ENCODE data around the gene ZNF469. TPM values are rescaled to one million over a fixed set of nuclear protein-coding genes. Genes with fewer than 3 reads are reported as not detected.

The ZNF469 gene
- total RNA-seq, 1 donor from 2014 or later = 4.2 TPM

- no peaks in the 10 kb centered on the region for H3K36me3 Mint-ChIP-seq (ENCODE audit: low read depth)
- DNase-seq (no peak), ATAC-seq (ENCODE audit: low read depth) (no peak)
- H3K27me3 Mint-ChIP-seq = no peaks in the 10 kb centered on the region
- intact Hi-C loops (cut with micrococcal nuclease) = no loop called here
- POLR2A ChIA-PET = interaction anchor here (0.5 kb wide), 1 partner anchor 116 kb away, joined by 3 read pairs; no protein-coding TSS in a partner anchor
- no peaks in the 10 kb centered on the region for H3K9me3 Mint-ChIP-seq
- CTCF ChIA-PET = no interaction called here
- peak overlapping the region; percentile 19 for H3K4me3 Mint-ChIP-seq
- no peak for TF ChIP-seq CTCF (IDR thresholded peaks at IDR 0.05)
- H3K27ac Mint-ChIP-seq = no peak overlapping the region
- H3K4me1 Mint-ChIP-seq = peaks cover 11% of the 10 kb centered on the region
Observed at GRCh38 chr16:88428616-88429386, 46.0 kb downstream of the ZNF469 start.

DNA sequence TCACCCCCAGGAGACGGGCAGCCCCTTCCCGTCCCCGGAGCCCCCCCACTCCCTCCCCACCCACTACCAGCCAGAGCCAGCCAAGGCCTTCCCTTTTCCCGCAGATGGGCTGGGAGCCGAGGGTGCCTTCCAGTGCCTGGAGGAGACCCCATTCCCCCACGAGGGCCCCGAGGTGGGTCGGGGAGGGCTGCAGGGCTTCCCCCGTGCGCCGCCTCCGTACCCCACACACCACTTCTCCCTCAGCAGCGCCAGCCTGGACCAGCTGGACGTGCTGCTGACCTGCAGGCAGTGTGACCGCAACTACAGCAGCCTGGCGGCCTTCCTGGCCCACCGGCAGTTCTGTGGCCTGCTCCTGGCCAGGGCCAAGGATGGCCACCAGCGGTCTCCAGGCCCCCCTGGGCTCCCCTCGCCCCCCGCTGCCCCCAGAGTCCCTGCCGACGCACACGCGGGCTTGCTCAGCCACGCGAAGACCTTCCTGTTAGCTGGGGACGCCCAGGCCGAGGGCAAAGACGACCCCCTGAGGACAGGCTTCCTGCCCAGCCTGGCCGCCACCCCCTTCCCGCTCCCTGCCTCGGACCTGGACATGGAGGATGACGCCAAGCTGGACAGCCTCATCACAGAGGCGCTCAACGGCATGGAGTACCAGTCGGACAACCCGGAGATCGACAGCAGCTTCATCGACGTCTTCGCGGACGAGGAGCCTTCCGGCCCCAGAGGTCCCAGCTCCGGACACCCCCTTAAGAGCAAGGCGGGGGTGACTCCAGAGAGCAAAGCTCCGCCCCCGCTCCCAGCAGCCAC is 46.8 kb downstream of the ZNF469 start:
- H3K27ac Mint-ChIP-seq = no peak overlapping the region
- ATAC-seq (ENCODE audit: low read depth) = no peak
- intact Hi-C loops (cut with micrococcal nuclease) = loop anchor here (10.0 kb wide), 1 partner anchor 235 kb away; no protein-coding TSS in a partner anchor
- H3K4me3 Mint-ChIP-seq = peak overlapping the region; percentile 76
- H3K4me1 Mint-ChIP-seq = peaks cover 11% of the 10 kb centered on the region
- TF ChIP-seq CTCF (IDR thresholded peaks at IDR 0.05) = no peak
- CTCF ChIA-PET = no interaction called here
- DNase-seq = no peak
- no peaks in the 10 kb centered on the region for H3K9me3 Mint-ChIP-seq
- POLR2A ChIA-PET = interaction anchor here (1.2 to 1.8 kb wide), 5 partner anchors 9 to 661 kb away, joined by 3 to 9 read pairs (median 5); partner anchors contain the start of genes BANP and ZFPM1
- H3K36me3 Mint-ChIP-seq (ENCODE audit: low read depth) = no peaks in the 10 kb centered on the region
- H3K27me3 Mint-ChIP-seq = no peaks in the 10 kb centered on the region

GRCh38 chr16:88430185-88430523 is 47.4 kb downstream of the ZNF469 start:
- intact Hi-C loops (cut with micrococcal nuclease) = loop anchor here (10.0 kb wide), 1 partner anchor 235 kb away; no protein-coding TSS in a partner anchor
- POLR2A ChIA-PET = interaction anchor here (0.6 to 1.8 kb wide), 8 partner anchors 9 to 762 kb away, joined by 3 to 9 read pairs (median 4); partner anchors contain the start of genes BANP and ZFPM1
- ATAC-seq (ENCODE audit: low read depth) (peak; percentile 46), DNase-seq (peak; percentile 39)
- H3K9me3 Mint-ChIP-seq = no peaks in the 10 kb centered on the region
- no peak for TF ChIP-seq CTCF (IDR thresholded peaks at IDR 0.05)
- peaks cover 11% of the 10 kb centered on the region for H3K4me1 Mint-ChIP-seq
- no peaks in the 10 kb centered on the region for H3K36me3 Mint-ChIP-seq (ENCODE audit: low read depth)
- CTCF ChIA-PET = no interaction called here
- H3K27ac Mint-ChIP-seq = no peak overlapping the region
- no peaks in the 10 kb centered on the region for H3K27me3 Mint-ChIP-seq
- peak overlapping the region; percentile 76 for H3K4me3 Mint-ChIP-seq

DNA sequence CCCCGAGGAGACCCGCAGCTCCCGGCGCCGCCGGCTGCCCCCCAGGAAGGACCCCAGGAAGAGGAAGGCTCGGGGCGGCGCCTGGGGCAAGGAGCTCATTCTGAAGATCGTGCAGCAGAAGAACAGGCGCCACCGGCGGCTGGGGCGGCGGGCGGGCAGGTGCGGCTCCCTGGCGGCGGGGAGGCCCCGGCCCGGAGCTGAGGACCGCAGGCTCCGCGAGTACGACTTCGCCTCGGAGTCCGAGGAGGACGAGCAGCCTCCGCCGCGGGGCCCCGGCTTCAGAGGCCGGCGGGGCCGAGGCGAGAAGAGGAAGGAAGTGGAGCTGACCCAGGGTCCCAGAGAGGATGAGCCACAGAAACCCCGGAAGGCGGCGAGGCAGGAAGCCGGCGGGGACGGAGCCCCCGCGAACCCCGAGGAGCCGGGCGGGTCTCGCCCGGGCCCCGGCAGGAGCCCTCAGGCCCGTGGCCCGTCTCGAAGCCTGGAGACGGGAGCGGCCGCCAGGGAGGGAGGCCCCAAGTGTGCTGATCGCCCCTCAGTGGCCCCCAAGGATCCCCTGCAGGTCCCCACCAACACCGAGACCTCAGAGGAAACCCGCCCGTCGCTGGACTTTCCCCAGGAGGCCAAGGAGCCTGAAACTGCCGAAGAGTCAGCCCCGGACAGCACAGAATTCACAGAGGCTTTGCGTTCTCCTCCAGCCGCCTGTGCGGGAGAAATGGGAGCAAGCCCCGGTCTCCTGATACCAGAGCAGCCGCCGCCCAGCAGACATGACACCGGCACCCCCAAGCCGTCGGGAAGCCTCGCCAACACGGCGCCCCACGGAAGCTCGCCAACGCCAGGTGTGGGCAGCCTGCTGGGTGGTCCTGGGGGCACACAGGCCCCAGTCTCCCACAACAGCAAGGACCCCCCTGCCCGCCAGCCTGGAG is 48.0 kb downstream of the ZNF469 start:
- DNase-seq (peak; percentile 62), ATAC-seq (ENCODE audit: low read depth) (peak; percentile 70)
- intact Hi-C loops (cut with micrococcal nuclease) = loop anchor here (10.0 kb wide), 1 partner anchor 236 kb away; no protein-coding TSS in a partner anchor
- Mint-ChIP-seq H3K4me3 (peak overlapping the region; percentile 76), H3K9me3 (no peaks in the 10 kb centered on the region), H3K27me3 (no peaks in the 10 kb centered on the region), H3K36me3 (ENCODE audit: low read depth) (no peaks in the 10 kb centered on the region), H3K27ac (no peak overlapping the region), H3K4me1 (peaks cover 11% of the 10 kb centered on the region)
- no peak for TF ChIP-seq CTCF (IDR thresholded peaks at IDR 0.05)
- ChIA-PET POLR2A (interaction anchor here (0.5 to 1.8 kb wide), 10 partner anchors 8 to 762 kb away, joined by 3 to 9 read pairs (median 4); partner anchors contain the start of genes BANP and ZFPM1), CTCF (no interaction called here)

All from activated B cell treated with CpG ODN at 0.5 μM for 24 hours (primary cell).